ENCODE results near the gene ABR.

Gene ABR

DNA sequence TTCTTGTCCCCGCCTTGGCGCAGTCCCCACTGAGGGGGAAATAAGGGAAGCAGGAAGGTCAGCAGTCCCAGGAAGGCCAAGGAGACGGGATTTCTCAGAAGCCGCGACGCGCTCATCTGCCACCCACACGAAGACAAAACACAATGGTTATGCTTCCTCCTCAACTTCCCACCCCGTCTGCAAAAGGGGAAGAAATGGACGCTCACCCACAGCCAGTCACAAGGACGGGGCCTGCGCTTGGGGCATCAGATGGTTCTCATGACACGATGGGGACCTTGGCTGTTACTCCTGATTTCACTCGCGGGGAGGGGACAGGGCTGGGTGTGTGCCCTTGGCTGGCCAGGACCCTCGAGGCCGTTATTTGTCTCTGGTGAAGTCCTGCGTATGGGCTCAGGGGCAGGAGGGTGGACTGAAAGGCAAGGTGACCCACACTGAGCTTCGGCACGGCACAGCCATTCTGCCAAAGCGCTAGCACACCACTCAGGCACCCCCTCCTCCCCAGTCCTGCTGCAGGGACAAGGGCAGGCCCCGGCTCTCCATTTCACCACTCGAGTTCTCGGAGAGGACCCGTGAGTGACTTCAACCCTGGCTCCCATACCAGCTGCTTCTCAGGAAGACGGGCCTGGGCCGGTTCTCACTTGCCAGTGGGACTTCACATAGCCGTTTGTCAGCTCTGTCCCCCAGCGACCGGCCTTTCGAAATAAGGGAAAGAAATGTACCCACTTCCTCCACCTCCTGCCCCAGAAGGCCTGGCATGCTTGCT lies 84.5 kb downstream of the ABR start:
- Histone ChIP-seq H3K4me3 (ENCODE audit: low read length) (no peak overlapping the region), H3K36me3 (ENCODE audit: insufficient read depth, low read length) (peaks cover 41% of the 10 kb centered on the region), H3K4me1 (ENCODE audit: control insufficient read depth, insufficient read depth, low read length) (peaks cover under 1% of the 10 kb centered on the region), H3K27me3 (ENCODE audit: control insufficient read depth, insufficient read depth, low read length) (no peaks in the 10 kb centered on the region), H3K9ac (ENCODE audit: low read depth, low read length) (no peak overlapping the region), H3K9me3 (replicated peaks; ENCODE audit: low read length) (no peaks in the 10 kb centered on the region), H3K4me2 (ENCODE audit: low read length) (no peak overlapping the region)

DNA sequence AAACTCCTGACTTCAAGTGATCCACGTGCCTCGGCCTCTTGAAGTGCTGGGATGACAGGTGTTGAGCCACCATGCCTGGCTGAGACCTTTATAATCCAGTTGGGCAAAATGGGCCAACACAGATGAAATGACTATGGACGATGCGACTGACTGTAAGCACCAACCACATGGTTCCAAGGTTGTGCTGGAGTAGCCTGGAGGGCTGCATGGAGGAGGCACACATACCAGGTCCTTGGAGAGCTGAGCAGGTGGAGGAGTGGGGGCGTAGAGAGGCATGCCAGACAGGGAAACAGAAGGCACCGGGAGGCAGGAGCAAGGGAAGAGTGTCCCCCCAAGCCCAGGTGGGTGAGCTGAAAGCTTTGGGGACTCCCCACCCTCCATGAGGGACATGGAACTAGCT lies 85.2 kb downstream of the ABR start:
- peaks cover 41% of the 10 kb centered on the region for H3K36me3 ChIP-seq (ENCODE audit: insufficient read depth, low read length)
- no peak overlapping the region for H3K4me3 ChIP-seq (ENCODE audit: low read length)
- H3K4me2 ChIP-seq (ENCODE audit: low read length), result no peak overlapping the region
- H3K4me1 ChIP-seq (ENCODE audit: control insufficient read depth, insufficient read depth, low read length), result no peaks in the 10 kb centered on the region
- H3K27me3 ChIP-seq (ENCODE audit: control insufficient read depth, insufficient read depth, low read length), result no peaks in the 10 kb centered on the region
- H3K9ac ChIP-seq (ENCODE audit: low read depth, low read length), result no peak overlapping the region
- no peaks in the 10 kb centered on the region for H3K9me3 ChIP-seq (replicated peaks; ENCODE audit: low read length)

GRCh38 chr17:1091900-1092299 lies 87.9 kb downstream of the ABR start:
- H3K9me3 ChIP-seq (replicated peaks; ENCODE audit: low read length), result no peaks in the 10 kb centered on the region
- H3K4me1 ChIP-seq (ENCODE audit: control insufficient read depth, insufficient read depth, low read length), result peaks cover 8% of the 10 kb centered on the region
- no peak overlapping the region for H3K4me2 ChIP-seq (ENCODE audit: low read length)
- no peak overlapping the region for H3K4me3 ChIP-seq (ENCODE audit: low read length)
- no peak overlapping the region for H3K9ac ChIP-seq (ENCODE audit: low read depth, low read length)
- peaks cover 33% of the 10 kb centered on the region for H3K36me3 ChIP-seq (ENCODE audit: insufficient read depth, low read length)
- no peaks in the 10 kb centered on the region for H3K27me3 ChIP-seq (ENCODE audit: control insufficient read depth, insufficient read depth, low read length)

GRCh38 chr17:1091190-1091534 lies 88.6 kb downstream of the ABR start:
- Histone ChIP-seq H3K36me3 (ENCODE audit: insufficient read depth, low read length) (peaks cover 36% of the 10 kb centered on the region), H3K4me3 (ENCODE audit: low read length) (no peak overlapping the region), H3K9ac (ENCODE audit: low read depth, low read length) (no peak overlapping the region)

DNA sequence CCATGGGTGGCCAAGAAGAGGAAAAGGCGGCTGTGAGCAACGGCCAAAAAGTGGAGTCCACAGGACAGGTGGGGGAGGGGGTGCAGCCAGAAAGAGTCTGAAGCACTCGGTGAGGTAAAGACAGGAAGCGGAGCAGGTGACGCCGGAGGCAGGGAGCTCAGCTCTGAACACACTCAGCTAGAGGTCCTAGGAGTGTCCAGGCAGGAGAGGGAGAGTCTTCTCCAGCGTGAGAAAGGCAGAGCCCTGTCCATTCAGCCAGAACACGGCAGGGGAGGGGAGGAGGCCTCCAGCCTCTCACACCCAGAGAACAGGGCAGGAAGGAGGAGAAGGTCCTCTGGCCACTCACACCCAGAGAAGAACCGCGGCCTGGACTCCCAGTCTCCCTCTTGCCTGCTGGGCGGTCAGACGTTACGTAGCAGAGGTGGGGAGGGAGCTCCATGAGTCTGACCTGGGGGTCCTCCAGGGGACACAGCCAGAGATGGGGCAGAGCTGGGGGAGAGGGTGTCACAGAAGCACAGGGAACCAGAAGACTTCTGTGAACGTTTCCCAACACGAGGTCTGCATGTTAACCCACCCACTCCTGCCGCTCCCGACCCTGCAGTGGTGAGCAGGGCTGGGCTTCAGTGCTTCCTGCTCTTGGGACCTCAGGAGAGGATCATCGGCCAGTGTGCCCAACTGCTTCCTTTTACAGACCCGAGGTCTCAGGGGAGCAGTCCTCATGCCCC lies 89.2 kb downstream of the ABR start:
- Histone ChIP-seq H3K27me3 (ENCODE audit: control insufficient read depth, insufficient read depth, low read length) (no peaks in the 10 kb centered on the region), H3K4me1 (ENCODE audit: control insufficient read depth, insufficient read depth, low read length) (peaks cover 8% of the 10 kb centered on the region), H3K36me3 (ENCODE audit: insufficient read depth, low read length) (peaks cover 36% of the 10 kb centered on the region), H3K9ac (ENCODE audit: low read depth, low read length) (no peak overlapping the region), H3K4me3 (ENCODE audit: low read length) (no peak overlapping the region), H3K9me3 (replicated peaks; ENCODE audit: low read length) (no peaks in the 10 kb centered on the region), H3K4me2 (ENCODE audit: low read length) (no peak overlapping the region)

More at GRCh38 chr17:1091190-1091534, 88.6 kb downstream of the ABR start:
- no peaks in the 10 kb centered on the region for H3K27me3 ChIP-seq (ENCODE audit: control insufficient read depth, insufficient read depth, low read length)
- H3K9me3 ChIP-seq (replicated peaks; ENCODE audit: low read length), result no peaks in the 10 kb centered on the region
- H3K4me2 ChIP-seq (ENCODE audit: low read length), result no peak overlapping the region
- peaks cover 8% of the 10 kb centered on the region for H3K4me1 ChIP-seq (ENCODE audit: control insufficient read depth, insufficient read depth, low read length)

- no peak overlapping the region for H3K4me2 ChIP-seq (ENCODE audit: low read length)
- H3K9me3 ChIP-seq (replicated peaks; ENCODE audit: low read length), result no peaks in the 10 kb centered on the region
- H3K9ac ChIP-seq (ENCODE audit: low read depth, low read length), result no peak overlapping the region
- H3K4me1 ChIP-seq (ENCODE audit: control insufficient read depth, insufficient read depth, low read length), result peaks cover 8% of the 10 kb centered on the region
- no peaks in the 10 kb centered on the region for H3K27me3 ChIP-seq (ENCODE audit: control insufficient read depth, insufficient read depth, low read length)
- peaks cover 32% of the 10 kb centered on the region for H3K36me3 ChIP-seq (ENCODE audit: insufficient read depth, low read length)
- H3K4me3 ChIP-seq (ENCODE audit: low read length), result no peak overlapping the region
Observed at GRCh38 chr17:1089915-1090314, 89.9 kb downstream of the ABR start.

DNA sequence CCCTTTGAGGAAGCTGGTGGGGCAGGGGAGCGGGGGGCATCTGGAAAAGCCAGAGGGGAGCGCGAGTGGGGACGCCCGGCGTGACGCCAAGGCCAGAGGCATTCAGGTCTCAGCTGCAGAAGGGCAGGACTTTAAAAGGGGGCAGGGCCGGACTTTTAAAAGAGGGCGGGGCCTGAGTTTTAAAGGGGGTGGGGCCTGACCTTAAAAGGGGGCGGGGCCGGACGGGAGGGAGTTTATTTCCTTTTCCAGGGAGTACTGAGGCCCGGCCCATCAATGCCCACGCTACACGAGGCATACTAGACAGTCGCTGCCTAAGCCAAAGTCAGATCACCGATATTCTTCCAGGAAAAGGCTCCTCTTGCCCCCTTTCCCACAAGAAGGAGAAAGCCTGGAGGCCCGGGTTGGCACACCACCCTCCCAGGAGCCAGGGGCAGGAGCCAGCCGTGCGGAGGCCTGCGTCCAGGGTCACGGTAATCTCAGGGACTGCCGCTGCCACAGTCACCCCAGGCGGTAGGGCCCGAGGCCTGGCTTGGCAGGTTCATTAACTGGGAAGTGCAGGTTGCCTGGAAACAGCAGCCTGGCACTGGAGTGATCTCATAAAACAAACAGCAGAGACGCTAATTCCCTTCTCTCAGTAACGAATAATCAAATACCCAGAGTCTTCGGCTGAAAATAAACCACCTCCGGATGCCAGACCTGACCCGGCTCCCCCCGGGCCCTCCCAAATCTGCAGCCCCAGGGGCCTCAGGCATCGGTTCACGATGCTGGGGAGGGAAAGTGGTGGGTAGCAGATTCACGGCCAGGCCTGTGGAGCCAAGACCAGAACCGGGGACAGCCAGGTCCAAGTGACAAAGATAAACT lies 92.2 kb downstream of the ABR start:
- Histone ChIP-seq H3K9me3 (replicated peaks; ENCODE audit: low read length) (no peaks in the 10 kb centered on the region), H3K9ac (ENCODE audit: low read depth, low read length) (peak overlapping the region; percentile 35), H3K4me1 (ENCODE audit: control insufficient read depth, insufficient read depth, low read length) (peaks cover 8% of the 10 kb centered on the region), H3K4me2 (ENCODE audit: low read length) (peak overlapping the region; percentile 69), H3K4me3 (ENCODE audit: low read length) (peak overlapping the region; percentile 10), H3K27me3 (ENCODE audit: control insufficient read depth, insufficient read depth, low read length) (no peaks in the 10 kb centered on the region), H3K36me3 (ENCODE audit: insufficient read depth, low read length) (peaks cover 25% of the 10 kb centered on the region)

DNA sequence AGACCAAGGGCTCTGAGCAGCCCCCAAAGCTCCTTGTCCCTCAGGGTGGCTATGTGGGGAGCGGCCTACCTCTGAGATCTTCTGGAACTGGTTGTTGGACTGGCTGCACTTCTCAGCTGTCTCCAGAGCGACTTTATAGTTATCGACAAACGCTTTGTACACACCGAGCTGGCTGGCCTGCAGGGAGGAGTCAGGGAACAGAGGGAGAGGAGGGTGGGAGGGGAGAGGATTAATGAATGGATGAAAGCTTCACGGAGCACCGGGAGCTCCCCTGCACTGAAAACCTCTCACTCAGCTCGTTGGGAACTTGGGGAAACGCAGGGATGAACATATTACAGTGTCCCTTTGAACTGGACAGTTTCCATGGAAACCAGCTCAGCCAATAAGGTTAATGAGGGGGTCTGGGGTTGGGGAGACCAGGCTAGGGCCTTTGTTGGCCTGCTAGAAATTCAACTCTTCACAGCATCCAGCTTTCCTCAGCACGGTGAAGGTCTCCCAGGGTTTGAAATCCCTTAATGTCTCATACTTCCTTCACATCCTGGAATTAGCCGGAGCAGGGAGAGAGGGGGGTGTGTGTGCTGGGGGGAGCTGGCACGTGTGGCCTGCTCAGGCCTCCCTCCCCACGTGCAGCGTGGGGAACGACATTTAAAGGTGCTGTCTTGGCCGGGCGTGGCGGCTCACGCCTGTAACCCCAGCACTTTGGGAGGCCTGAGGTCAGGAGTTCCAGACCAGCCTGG lies 96.2 kb downstream of the ABR start:
- peaks cover 31% of the 10 kb centered on the region for H3K36me3 ChIP-seq (ENCODE audit: insufficient read depth, low read length)
- no peak overlapping the region for H3K4me2 ChIP-seq (ENCODE audit: low read length)
- H3K4me3 ChIP-seq (ENCODE audit: low read length), result no peak overlapping the region
- H3K4me1 ChIP-seq (ENCODE audit: control insufficient read depth, insufficient read depth, low read length), result peaks cover 22% of the 10 kb centered on the region
- H3K27me3 ChIP-seq (ENCODE audit: control insufficient read depth, insufficient read depth, low read length), result no peaks in the 10 kb centered on the region
- no peak overlapping the region for H3K9ac ChIP-seq (ENCODE audit: low read depth, low read length)
- no peaks in the 10 kb centered on the region for H3K9me3 ChIP-seq (replicated peaks; ENCODE audit: low read length)

GRCh38 chr17:1082579-1082978 lies 97.2 kb downstream of the ABR start:
- no peaks in the 10 kb centered on the region for H3K9me3 ChIP-seq (replicated peaks; ENCODE audit: low read length)
- H3K36me3 ChIP-seq (ENCODE audit: insufficient read depth, low read length), result peaks cover 38% of the 10 kb centered on the region
- no peak overlapping the region for H3K4me2 ChIP-seq (ENCODE audit: low read length)
- no peak overlapping the region for H3K9ac ChIP-seq (ENCODE audit: low read depth, low read length)
- H3K27me3 ChIP-seq (ENCODE audit: control insufficient read depth, insufficient read depth, low read length), result no peaks in the 10 kb centered on the region
- no peak overlapping the region for H3K4me3 ChIP-seq (ENCODE audit: low read length)
- H3K4me1 ChIP-seq (ENCODE audit: control insufficient read depth, insufficient read depth, low read length), result peaks cover 15% of the 10 kb centered on the region

DNA sequence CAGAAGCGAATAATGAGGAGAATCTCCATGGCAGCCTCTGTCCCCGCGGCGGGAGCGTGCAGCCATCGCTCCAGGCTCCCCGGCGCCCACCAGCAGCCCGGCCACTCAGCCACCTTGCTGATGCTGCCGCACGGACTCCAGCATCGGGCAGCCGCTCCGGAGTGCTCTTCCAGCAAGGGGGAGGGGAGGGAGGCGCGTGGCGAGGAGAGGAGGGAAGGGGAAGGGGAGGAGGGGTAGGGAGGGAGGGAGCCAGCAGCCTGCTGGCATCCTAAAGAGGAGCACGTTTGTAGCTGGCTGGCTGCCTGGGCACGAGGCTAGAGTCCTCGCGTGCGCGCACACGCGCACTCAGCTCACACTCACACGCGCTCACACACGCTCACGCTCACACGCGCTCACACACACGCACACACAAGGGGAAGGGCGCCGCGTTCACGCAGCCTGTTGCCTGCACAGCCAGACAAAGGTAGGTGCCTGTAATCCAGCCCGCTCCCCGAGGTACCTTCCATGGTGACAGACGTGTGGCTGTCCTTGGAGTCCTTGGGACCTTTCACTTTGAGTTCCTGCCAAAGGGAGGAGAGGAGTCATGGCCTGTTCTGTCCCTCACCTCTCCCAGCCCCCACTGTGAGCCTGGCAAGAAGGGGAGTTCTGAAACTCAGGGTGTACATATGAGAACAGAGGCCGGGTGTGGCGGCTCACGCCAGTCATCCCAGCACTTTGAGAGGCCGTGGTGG lies 100.8 kb downstream of the ABR start:
- Histone ChIP-seq H3K36me3 (ENCODE audit: insufficient read depth, low read length) (peaks cover 40% of the 10 kb centered on the region), H3K4me1 (ENCODE audit: control insufficient read depth, insufficient read depth, low read length) (peaks cover 13% of the 10 kb centered on the region), H3K9me3 (replicated peaks; ENCODE audit: low read length) (no peaks in the 10 kb centered on the region), H3K4me2 (ENCODE audit: low read length) (no peak overlapping the region), H3K9ac (ENCODE audit: low read depth, low read length) (no peak overlapping the region), H3K4me3 (ENCODE audit: low read length) (no peak overlapping the region), H3K27me3 (ENCODE audit: control insufficient read depth, insufficient read depth, low read length) (no peaks in the 10 kb centered on the region)

Measured in skeletal muscle satellite cell (primary cell).